Peyer's patch (tissue), 4 donors: ENCODE measurements around the gene TPPP2. TPM values are rescaled to one million over a fixed set of nuclear protein-coding genes. Genes with fewer than 3 reads are reported as not detected.
"Not testable (repeated sequence)": the region's sequence is repeated elsewhere in the genome, so short reads cannot be mapped to it uniquely, and the experiment has no call there.

ENCODE experiments used
- DNase-seq, 3 donors: peaks; one replicate each; pipeline ENCODE4 v3.0.0-alpha.2; 2017 to 2019
- H3K27ac ChIP-seq, 4 donors: fragments of 200-600 bp; sonication (generic); one replicate each; pipeline ENCODE4 v1.5.1; 2016 to 2019
- H3K27me3 ChIP-seq, 2 donors: fragments of 200-600 bp; sonication (generic); one replicate each; pipeline ENCODE4 v1.5.1; 2019
- H3K36me3 ChIP-seq, 3 donors: fragments of 200-600 bp; sonication (generic); one replicate each; pipeline ENCODE4 v1.5.1; 2016 to 2019
- H3K4me1 ChIP-seq, 4 donors: fragments of 200-600 bp; sonication (generic); one replicate each; pipeline ENCODE4 v1.5.1; 2016 to 2019
- H3K4me3 ChIP-seq, 4 donors: fragments of 200-600 bp; sonication (generic); 1 replicate in 3 of 4; 2 replicates in 1 of 4; pipeline ENCODE4 v1.5.1; 2016 to 2019; ENCODE audit warnings: mild to moderate bottlenecking in 1 of 4
- H3K9me3 ChIP-seq, 4 donors: fragments of 200-600 bp; sonication (generic); one replicate each; pipeline ENCODE4 v1.5.1; 2016 to 2019; ENCODE audit warnings: mild to moderate bottlenecking in 1 of 4
- POLR2A ChIP-seq, 2 donors: fragments of 450-650 bp; IDR thresholded peaks; one replicate each; pipeline ENCODE4 v1.5.1; 2017; ENCODE audit warnings: antibody characterized with exemption in 2 of 2, mild to moderate bottlenecking in 2 of 2, moderate library complexity in 2 of 2
- total RNA-seq, 4 donors: library from RNA; depleted of rRNA; stranded (reverse); fragments of >200 nt; gene quantifications; one replicate each; pipeline ENCODE4 v1.1.0, GENCODE V29; 2016
- TF ChIP-seq, protein P1 (sequence below), 6 experiments: fragments of 450-650 bp in 4 of 6; fragments of 200-600 bp in 2 of 6; sonication (generic) in 1 of 6; IDR thresholded peaks; one replicate each; pipeline ENCODE4 v1.5.1; 2017 to 2019; ENCODE audit warnings: antibody characterized with exemption in 6 of 6, mild to moderate bottlenecking in 3 of 6, moderate library complexity in 1 of 6

The TPPP2 gene
- total RNA-seq, 4 donors from 2014 or later: not detected

DNA sequence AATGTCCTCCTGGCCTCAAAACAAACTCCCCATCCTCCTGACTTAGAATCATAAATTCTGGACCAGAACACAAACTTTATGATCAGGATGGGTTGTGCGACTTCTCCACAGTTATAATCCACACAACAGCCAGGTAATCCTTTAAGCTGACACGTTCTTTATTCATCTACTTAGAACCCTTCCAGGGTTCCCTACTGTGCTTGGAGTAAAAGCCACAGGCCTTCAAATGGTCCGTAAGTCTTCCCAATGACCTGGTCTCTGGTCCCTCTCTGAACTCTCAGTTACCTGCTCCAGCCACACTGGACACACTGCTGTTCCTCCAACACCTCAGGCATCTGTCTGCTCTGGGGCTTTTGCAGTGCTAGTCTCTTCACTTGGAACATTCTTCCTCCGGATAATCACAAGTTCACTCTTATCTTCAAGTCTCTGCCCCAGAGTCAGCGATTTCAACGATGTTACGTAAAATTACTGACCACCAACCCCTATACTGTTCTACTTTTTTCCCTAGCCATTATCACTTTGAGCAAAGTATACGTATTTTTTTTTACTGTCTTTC lies 10.4 kb downstream of the TPPP2 start:
- H3K36me3 ChIP-seq: no peaks in the 10 kb centered on the region
- H3K27ac ChIP-seq: no peak overlapping the region

DNA sequence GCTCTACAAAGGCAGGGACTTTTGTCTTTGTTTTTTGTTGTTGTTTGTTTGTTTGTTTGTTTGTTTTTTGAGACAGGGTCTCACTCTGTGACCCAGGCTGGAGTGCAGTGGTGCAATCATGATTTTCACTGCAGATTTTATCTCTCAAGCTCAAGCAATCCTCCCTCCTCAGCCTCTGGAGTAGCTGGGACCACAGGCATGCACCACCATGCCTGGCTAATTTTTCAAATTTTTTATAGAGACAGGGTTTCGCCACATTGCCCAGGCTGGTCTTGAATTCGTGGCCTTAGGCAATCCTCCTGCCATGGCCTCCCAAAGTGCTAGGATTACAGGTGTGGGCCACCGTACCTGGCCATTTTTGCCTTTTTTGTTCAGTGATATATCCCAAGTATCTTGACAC lies 10.9 kb downstream of the TPPP2 start:
- not testable (repeated sequence) for H3K27ac ChIP-seq, DNase-seq, H3K9me3 ChIP-seq, H3K4me3 ChIP-seq, H3K36me3 ChIP-seq, H3K27me3 ChIP-seq
- H3K4me1 ChIP-seq: peaks cover 0 to 32% (median 3%) of the 10 kb centered on the region in 4 donors

More for the DNA sequence above, 10.4 kb downstream of the TPPP2 start:
- TF ChIP-seq, protein P1, sequence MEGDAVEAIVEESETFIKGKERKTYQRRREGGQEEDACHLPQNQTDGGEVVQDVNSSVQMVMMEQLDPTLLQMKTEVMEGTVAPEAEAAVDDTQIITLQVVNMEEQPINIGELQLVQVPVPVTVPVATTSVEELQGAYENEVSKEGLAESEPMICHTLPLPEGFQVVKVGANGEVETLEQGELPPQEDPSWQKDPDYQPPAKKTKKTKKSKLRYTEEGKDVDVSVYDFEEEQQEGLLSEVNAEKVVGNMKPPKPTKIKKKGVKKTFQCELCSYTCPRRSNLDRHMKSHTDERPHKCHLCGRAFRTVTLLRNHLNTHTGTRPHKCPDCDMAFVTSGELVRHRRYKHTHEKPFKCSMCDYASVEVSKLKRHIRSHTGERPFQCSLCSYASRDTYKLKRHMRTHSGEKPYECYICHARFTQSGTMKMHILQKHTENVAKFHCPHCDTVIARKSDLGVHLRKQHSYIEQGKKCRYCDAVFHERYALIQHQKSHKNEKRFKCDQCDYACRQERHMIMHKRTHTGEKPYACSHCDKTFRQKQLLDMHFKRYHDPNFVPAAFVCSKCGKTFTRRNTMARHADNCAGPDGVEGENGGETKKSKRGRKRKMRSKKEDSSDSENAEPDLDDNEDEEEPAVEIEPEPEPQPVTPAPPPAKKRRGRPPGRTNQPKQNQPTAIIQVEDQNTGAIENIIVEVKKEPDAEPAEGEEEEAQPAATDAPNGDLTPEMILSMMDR (IDR thresholded peaks at IDR 0.05): peak in 1 of 6 experiments; percentile 3
- no peak for TF ChIP-seq POLR2A (IDR thresholded peaks at IDR 0.05)
- H3K27me3 ChIP-seq: no peaks in the 10 kb centered on the region
- no peaks in the 10 kb centered on the region for H3K9me3 ChIP-seq
- no peak for DNase-seq
- H3K4me1 ChIP-seq: peaks cover 0 to 32% (median 3%) of the 10 kb centered on the region in 4 donors
- no peak overlapping the region for H3K4me3 ChIP-seq

DNA sequence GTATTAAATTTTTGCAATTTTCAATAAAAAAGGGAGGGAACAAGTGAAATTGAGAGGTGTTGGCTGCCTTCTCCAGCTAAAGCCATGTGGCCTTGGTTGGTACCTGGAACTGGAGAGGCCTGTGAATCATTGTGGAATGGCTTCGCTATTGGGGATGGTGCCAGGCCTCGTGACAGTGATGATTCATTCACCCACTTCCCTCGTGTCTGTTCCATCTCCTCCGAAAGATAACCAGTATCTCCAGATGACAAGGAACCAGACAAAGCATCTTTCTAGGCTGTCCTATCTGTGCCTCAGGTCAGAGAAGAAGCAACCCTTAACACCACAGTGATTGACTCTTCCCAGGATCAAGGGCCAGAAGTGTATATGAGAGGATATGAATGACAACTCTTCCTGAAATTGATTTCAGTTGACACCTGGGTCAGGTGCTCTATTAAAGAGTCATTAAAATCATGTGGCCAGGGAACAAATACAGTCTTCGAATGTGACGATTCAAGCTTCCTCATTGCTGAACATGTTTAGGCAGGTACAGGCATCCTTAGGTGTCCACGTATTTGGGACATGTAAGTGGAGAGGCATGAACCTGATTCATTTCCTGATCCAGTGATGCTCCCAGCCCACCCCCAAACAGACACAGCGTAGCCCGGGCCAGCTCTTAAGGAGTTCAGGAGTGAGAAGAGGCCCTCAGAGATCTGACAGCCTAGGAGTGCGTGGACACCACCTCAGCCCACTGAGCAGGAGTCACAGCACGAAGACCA lies 11.8 kb downstream of the TPPP2 start, which contains the start of gene RNASE7:
TSS of gene RNASE7 (plus strand) at position 687 of the 758 bp plus-strand sequence. CDS start 631 bp downstream, outside the sequence.
- no peak for DNase-seq
- H3K27ac ChIP-seq: no peak within 1 kb of the TSS

DNA sequence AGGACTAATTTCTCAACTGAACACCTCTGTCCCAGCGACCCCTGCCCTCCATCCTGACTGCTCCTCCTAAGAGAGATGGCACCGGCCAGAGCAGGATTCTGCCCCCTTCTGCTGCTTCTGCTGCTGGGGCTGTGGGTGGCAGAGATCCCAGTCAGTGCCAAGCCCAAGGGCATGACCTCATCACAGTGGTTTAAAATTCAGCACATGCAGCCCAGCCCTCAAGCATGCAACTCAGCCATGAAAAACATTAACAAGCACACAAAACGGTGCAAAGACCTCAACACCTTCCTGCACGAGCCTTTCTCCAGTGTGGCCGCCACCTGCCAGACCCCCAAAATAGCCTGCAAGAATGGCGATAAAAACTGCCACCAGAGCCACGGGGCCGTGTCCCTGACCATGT lies 12.9 kb downstream of the TPPP2 start:
- H3K4me3 ChIP-seq: no peak overlapping the region
- H3K9me3 ChIP-seq: no peaks in the 10 kb centered on the region
- TF ChIP-seq, protein P1 (IDR thresholded peaks at IDR 0.05): no peak
- no peak for TF ChIP-seq POLR2A (IDR thresholded peaks at IDR 0.05)
- H3K4me1 ChIP-seq: peaks cover 0 to 31% (median 3%) of the 10 kb centered on the region in 4 donors
- H3K27ac ChIP-seq: no peak overlapping the region
- H3K27me3 ChIP-seq: no peaks in the 10 kb centered on the region
- no peaks in the 10 kb centered on the region for H3K36me3 ChIP-seq
- no peak for DNase-seq

More for the DNA sequence above, 11.8 kb downstream of the TPPP2 start, which contains the start of gene RNASE7:
- H3K36me3 ChIP-seq: no peaks in the 10 kb centered on the region
- no peaks in the 10 kb centered on the region for H3K9me3 ChIP-seq
- no peaks in the 10 kb centered on the region for H3K27me3 ChIP-seq
- no peak for TF ChIP-seq POLR2A (IDR thresholded peaks at IDR 0.05)
- TF ChIP-seq, protein P1 (IDR thresholded peaks at IDR 0.05): no peak
- peaks cover 0 to 32% (median 3%) of the 10 kb centered on the region in 4 donors for H3K4me1 ChIP-seq
- H3K4me3 ChIP-seq: no peak within 1 kb of the TSS

DNA sequence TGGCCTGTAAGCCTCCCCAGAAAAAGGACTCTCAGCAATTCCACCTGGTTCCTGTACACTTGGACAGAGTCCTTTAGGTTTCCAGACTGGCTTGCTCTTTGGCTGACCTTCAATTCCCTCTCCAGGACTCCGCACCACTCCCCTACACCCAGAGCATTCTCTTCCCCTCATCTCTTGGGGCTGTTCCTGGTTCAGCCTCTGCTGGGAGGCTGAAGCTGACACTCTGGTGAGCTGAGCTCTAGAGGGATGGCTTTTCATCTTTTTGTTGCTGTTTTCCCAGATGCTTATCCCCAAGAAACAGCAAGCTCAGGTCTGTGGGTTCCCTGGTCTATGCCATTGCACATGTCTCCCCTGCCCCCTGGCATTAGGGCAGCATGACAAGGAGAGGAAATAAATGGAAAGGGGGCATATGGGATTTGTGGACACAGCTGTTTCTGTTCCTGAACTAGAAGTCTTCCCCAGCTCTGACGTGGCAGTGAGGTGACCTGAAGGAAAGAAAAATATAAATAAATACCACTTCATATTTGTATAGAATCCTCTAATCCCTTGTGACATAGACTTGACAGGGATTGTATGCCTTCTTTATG lies 13.5 kb downstream of the TPPP2 start:
- Histone ChIP-seq H3K27me3 (no peaks in the 10 kb centered on the region), H3K36me3 (no peaks in the 10 kb centered on the region), H3K4me1 (peaks cover 0 to 25% (median 3%) of the 10 kb centered on the region in 4 donors), H3K27ac (no peak overlapping the region), H3K4me3 (no peak overlapping the region), H3K9me3 (no peaks in the 10 kb centered on the region)
- no peak for DNase-seq
- TF ChIP-seq, protein P1 (IDR thresholded peaks at IDR 0.05): no peak
- no peak for TF ChIP-seq POLR2A (IDR thresholded peaks at IDR 0.05)
